Transverse colon (tissue), 4 donors: ENCODE data around the gene RASL10A. TPM values are rescaled to one million over a fixed set of nuclear protein-coding genes. Genes with fewer than 3 reads are reported as not detected.

Experiments used
- DNase-seq: peaks from one replicate; pipeline ENCODE4 v3.0.0-alpha.2; 2019
- H3K27ac ChIP-seq, 4 donors: fragments of 200-600 bp; sonication (generic); 2 replicates each; pipeline ENCODE4 v1.5.1; 2016 to 2018; ENCODE audit warnings: inconsistent platforms in 4 of 4
- H3K27me3 ChIP-seq: fragments of 200-600 bp; sonication (generic); 2 replicates; pipeline ENCODE4 v1.5.1; 2017; ENCODE audit warnings: inconsistent platforms
- H3K36me3 ChIP-seq, 4 donors: fragments of 200-600 bp; sonication (generic); 2 replicates each; pipeline ENCODE4 v1.5.1; 2017 to 2019; ENCODE audit warnings: inconsistent platforms in 4 of 4
- H3K4me1 ChIP-seq, 4 donors: fragments of 200-600 bp; sonication (generic); 2 replicates each; pipeline ENCODE4 v1.5.1; 2017 to 2020; ENCODE audit warnings: inconsistent platforms in 4 of 4
- H3K4me3 ChIP-seq, 4 donors: fragments of 200-600 bp; sonication (generic); 1 replicate in 1 of 4; 2 replicates in 3 of 4; pipeline versions ENCODE4 v1.5.1 to v1.6.1; 2017 to 2019; ENCODE audit warnings: inconsistent platforms in 4 of 4
- H3K9me3 ChIP-seq, 2 donors: fragments of 200-600 bp; sonication (generic); 2 replicates each; pipeline ENCODE4 v1.5.1; 2017 to 2019; ENCODE audit warnings: inconsistent platforms in 2 of 2
- EP300 ChIP-seq: sonication (generic); formaldehyde crosslinking; IDR thresholded peaks from one replicate; pipeline ENCODE4 v1.6.1; 2017; ENCODE audit warnings: antibody characterized with exemption, low read depth
- POLR2A ChIP-seq: fragments of 450-650 bp; IDR thresholded peaks from one replicate; pipeline ENCODE4 v1.6.1; 2016; ENCODE audit warnings: antibody characterized with exemption, mild to moderate bottlenecking, moderate library complexity
- POLR2AphosphoS5 ChIP-seq, 3 donors: sonication (generic); formaldehyde crosslinking; IDR thresholded peaks; one replicate each; pipeline ENCODE4 v1.6.1; 2016; ENCODE audit warnings: antibody characterized with exemption in 3 of 3
- WGBS, 2 donors: methylation state at CpG; one replicate each; pipeline ENCODE4 v1.1.5; 2018; ENCODE audit warnings: low coverage in 1 of 2; 5-methylcytosine and 5-hydroxymethylcytosine counted together
- in situ Hi-C, 4 donors: fragments of 200-750 bp; cut with MboI; loops; one replicate each; pipeline versions ENCODE4 v1.15.0 to v1.15.1; 2017; ENCODE audit warnings: low sequenced_read_pairs in 3 of 4, low pct_ligation_motif_present in 1 of 4, low pct_unique_long_range_greater_than_20kb in 1 of 4
- intact Hi-C: fragments of 100-400 bp; cut with DNase I; formaldehyde crosslinking; loops from one replicate; pipeline ENCODE4 v1.15.1; 2023; ENCODE audit warnings: low total_unique reads
- total RNA-seq, 4 donors: library from RNA; depleted of rRNA; stranded (reverse); fragments of >200 nt; gene quantifications; one replicate each; pipeline ENCODE4 v1.1.0, GENCODE V29; 2016
- TF ChIP-seq, protein P1 (sequence below), 5 experiments: fragments of 200-600 bp in 3 of 5; fragments of 450-650 bp in 2 of 5; sonication (generic) in 3 of 5; IDR thresholded peaks; 1 replicate in 2 of 5; 2 replicates in 3 of 5; pipeline ENCODE4 v1.5.1; 2016 to 2017; ENCODE audit warnings: antibody characterized with exemption in 5 of 5, inconsistent platforms in 3 of 5, mild to moderate bottlenecking in 2 of 5, moderate library complexity in 1 of 5

RASL10A gene
- total RNA-seq, 4 donors from 2014 or later, result 1.2 to 5.0 (median 2.4) TPM; not detected in 1

DNA sequence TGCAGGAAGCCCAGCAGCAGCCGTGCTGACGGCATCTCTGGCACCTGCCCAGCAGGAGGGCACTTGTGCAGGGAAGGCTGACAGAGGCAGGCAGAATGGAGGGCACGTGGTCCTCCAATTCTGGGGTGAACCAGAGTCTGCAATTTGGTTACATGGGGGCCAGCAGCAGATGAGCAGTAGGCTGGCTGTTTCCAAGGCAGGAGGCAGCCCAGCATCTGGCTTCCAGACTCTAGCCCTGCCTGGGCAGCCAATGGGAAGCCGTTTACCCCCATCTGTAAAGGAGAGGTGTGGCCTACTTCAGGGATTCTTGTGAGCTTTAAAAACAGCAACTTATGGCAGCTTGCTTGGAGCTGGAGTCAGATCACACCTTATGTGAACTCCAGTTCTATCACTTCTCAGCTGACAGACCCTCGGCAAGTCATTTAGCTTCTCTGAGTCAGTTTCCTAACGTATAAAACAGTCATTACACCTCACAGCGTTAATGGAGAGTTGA, 27.9 kb upstream of the RASL10A start:
- TF ChIP-seq EP300 (no peak), POLR2A (no peak), POLR2AphosphoS5 (IDR thresholded peaks at IDR 0.05) (no peak)
- TF ChIP-seq, protein P1, sequence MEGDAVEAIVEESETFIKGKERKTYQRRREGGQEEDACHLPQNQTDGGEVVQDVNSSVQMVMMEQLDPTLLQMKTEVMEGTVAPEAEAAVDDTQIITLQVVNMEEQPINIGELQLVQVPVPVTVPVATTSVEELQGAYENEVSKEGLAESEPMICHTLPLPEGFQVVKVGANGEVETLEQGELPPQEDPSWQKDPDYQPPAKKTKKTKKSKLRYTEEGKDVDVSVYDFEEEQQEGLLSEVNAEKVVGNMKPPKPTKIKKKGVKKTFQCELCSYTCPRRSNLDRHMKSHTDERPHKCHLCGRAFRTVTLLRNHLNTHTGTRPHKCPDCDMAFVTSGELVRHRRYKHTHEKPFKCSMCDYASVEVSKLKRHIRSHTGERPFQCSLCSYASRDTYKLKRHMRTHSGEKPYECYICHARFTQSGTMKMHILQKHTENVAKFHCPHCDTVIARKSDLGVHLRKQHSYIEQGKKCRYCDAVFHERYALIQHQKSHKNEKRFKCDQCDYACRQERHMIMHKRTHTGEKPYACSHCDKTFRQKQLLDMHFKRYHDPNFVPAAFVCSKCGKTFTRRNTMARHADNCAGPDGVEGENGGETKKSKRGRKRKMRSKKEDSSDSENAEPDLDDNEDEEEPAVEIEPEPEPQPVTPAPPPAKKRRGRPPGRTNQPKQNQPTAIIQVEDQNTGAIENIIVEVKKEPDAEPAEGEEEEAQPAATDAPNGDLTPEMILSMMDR (IDR thresholded peaks at IDR 0.05), result no peak
- DNase-seq, result no peak
- peak overlapping the region; percentile 3 to 69 (median 30) for H3K27ac ChIP-seq
- in situ Hi-C loops (no loop called here), intact Hi-C loops (no loop called here)
- H3K4me3 ChIP-seq, result no peak overlapping the region
- 65% methylated on average over 7 of the region's 7 CpGs; no CpG with 5 or more reads in 1 of the 2 donors for WGBS, 2 donors
- no peaks in the 10 kb centered on the region for H3K9me3 ChIP-seq
- H3K4me1 ChIP-seq, result peaks cover 0 to 7% (median 4%) of the 10 kb centered on the region in 4 donors
- H3K27me3 ChIP-seq, result no peaks in the 10 kb centered on the region
- peaks cover 0 to 48% (median 14%) of the 10 kb centered on the region in 4 donors for H3K36me3 ChIP-seq

DNA sequence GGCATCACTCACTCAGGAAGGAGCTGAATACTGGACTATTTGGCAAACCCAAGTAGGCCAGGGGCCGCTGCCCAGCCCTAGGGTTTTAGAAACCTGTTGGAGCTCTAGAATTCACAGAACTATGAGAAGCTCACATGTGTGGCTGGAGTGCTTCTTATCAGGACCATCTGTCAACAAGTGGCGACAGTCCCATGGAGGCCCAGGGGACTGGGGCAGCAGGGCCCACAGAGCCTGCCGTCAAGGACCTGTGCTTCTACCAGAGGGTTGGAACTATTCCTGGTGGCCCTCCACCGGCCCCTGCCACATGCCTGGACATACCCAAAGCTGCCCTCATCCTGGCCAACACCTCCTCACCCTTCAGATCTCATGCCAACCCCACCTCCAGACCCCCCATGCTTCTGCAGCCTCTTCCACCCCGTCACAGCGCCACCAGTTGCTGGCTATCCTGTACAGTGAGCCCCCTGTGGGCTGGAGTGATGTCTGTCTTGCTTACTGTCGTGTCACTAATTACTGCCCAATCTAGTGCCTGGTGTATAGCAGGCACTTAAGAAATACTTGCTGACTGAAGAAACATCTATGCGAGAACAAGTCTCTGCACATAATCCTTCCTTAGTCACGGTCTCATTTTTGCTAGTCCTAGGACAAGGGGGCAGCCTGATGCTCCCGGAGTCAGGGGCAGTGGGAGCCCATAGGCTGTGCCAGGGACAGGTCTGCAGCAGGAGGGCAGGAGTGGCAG, 27.2 kb upstream of the RASL10A start:
- TF ChIP-seq, protein P1 (IDR thresholded peaks at IDR 0.05), result no peak
- no peak for TF ChIP-seq POLR2AphosphoS5 (IDR thresholded peaks at IDR 0.05)

DNA sequence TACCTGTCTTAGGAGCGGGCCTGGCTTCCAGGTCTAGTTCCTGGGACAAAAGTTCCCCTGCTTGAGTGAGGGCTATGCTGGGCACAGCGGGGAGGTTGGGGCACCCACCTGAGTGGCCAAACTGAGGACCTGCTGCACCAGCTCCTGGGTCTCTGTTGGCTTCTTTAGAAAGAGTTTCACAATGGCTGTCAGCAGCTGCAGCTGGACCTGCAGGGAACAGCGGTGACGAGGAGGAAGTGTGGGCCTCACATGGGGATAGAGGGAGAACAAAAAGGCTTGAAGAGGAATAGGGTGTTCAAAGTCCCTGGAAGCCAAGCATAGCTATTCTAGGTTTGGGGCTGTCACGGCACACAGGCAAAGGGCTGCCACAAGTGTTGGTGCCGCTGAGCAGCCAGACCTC, 26.7 kb upstream of the RASL10A start:
- H3K4me3 ChIP-seq, result no peak overlapping the region
- peaks cover 0 to 7% (median 4%) of the 10 kb centered on the region in 4 donors for H3K4me1 ChIP-seq
- peaks cover 0 to 43% (median 12%) of the 10 kb centered on the region in 4 donors for H3K36me3 ChIP-seq
- no peak overlapping the region for H3K27ac ChIP-seq
- H3K9me3 ChIP-seq, result no peaks in the 10 kb centered on the region
- H3K27me3 ChIP-seq, result no peaks in the 10 kb centered on the region
- intact Hi-C loops, result no loop called here
- 96 to 100% methylated on average over 1 to 6 of the region's 6 CpGs for WGBS, 2 donors
- in situ Hi-C loops, result no loop called here
- TF ChIP-seq EP300 (no peak), POLR2A (no peak), POLR2AphosphoS5 (IDR thresholded peaks at IDR 0.05) (no peak)
- TF ChIP-seq, protein P1 (IDR thresholded peaks at IDR 0.05), result no peak
- no peak for DNase-seq

More for the DNA sequence above, 27.2 kb upstream of the RASL10A start:
- intact Hi-C loops, result no loop called here
- peaks cover 0 to 48% (median 12%) of the 10 kb centered on the region in 4 donors for H3K36me3 ChIP-seq
- in situ Hi-C loops, result no loop called here
- DNase-seq, result no peak
- no peak overlapping the region for H3K4me3 ChIP-seq
- no peaks in the 10 kb centered on the region for H3K27me3 ChIP-seq
- H3K9me3 ChIP-seq, result no peaks in the 10 kb centered on the region
- H3K4me1 ChIP-seq, result peaks cover 0 to 7% (median 4%) of the 10 kb centered on the region in 4 donors
- 90% methylated on average over 10 of the region's 10 CpGs; no CpG with 5 or more reads in 1 of the 2 donors for WGBS, 2 donors
- H3K27ac ChIP-seq, result no peak overlapping the region

DNA sequence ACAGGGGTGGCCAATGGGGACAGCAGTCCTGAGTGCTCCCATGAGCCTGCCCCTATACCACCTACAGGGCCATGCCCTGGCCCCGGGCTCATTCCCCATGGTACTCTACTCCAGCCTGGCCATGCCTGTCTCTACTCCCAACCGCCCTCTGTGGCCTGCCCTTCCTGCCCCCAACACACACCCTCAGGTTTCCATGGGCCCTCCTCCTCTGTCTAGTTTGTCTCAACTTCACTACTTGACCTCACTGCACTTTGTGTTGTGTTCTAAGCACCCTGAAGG, 26.3 kb upstream of the RASL10A start:
- Histone ChIP-seq H3K36me3 (peaks cover 0 to 47% (median 12%) of the 10 kb centered on the region in 4 donors), H3K4me3 (no peak overlapping the region), H3K9me3 (no peaks in the 10 kb centered on the region), H3K27me3 (no peaks in the 10 kb centered on the region), H3K27ac (no peak overlapping the region), H3K4me1 (peaks cover 0 to 6% (median 4%) of the 10 kb centered on the region in 4 donors)
- TF ChIP-seq EP300 (no peak), POLR2AphosphoS5 (IDR thresholded peaks at IDR 0.05) (no peak), POLR2A (no peak)
- no peak for DNase-seq
- intact Hi-C loops, result no loop called here
- in situ Hi-C loops, result no loop called here
- 95 to 100% methylated on average over 2 of the region's 2 CpGs for WGBS, 2 donors
